Endometrial microvascular endothelial cells (primary cell): ENCODE results near the gene CDC26. TPM values are rescaled to one million over a fixed set of nuclear protein-coding genes. Genes with fewer than 3 reads are reported as not detected.

ENCODE experiments used
- in situ Hi-C: cut with HindIII; loops from 2 replicates; pipeline ENCODE4 v1.10.0; 2017; ENCODE audit warnings: low sequenced_read_pairs, low pct_unique_long_range_greater_than_20kb; ENCODE audit errors: inconsistent ontology term
- total RNA-seq: library from RNA; depleted of rRNA; stranded (reverse); fragments of >200 nt; gene quantifications from one replicate; pipeline ENCODE4 v1.2.3, GENCODE V29; 2015; ENCODE audit errors: inconsistent ontology term

The CDC26 gene
- total RNA-seq, result 38.0 TPM

- in situ Hi-C loops, result no loop called here
Measured at GRCh38 chr9:113275157-113276131, at the start of gene CDC26, which contains the start of gene PRPF4. TSS of gene CDC26 (minus strand) at chr9:113275572. CDS start at chr9:113272507, 3,065 bp downstream. TSS of gene PRPF4 (plus strand) at chr9:113275658. CDS start at chr9:113275744, 86 bp downstream.

GRCh38 chr9:113322671-113323070 is 47.3 kb upstream of the CDC26 start:
- in situ Hi-C loops, result no loop called here

GRCh38 chr9:113320051-113320450 is 44.7 kb upstream of the CDC26 start:
- in situ Hi-C loops, result no loop called here

GRCh38 chr9:113319054-113319453 is 43.7 kb upstream of the CDC26 start:
- in situ Hi-C loops, result no loop called here

- in situ Hi-C loops, result no loop called here
Measured at GRCh38 chr9:113317777-113318176, 42.4 kb upstream of the CDC26 start.

GRCh38 chr9:113316030-113316429 is 40.7 kb upstream of the CDC26 start:
- in situ Hi-C loops, result no loop called here

- in situ Hi-C loops, result no loop called here
Measured at GRCh38 chr9:113315231-113315630, 39.9 kb upstream of the CDC26 start.

GRCh38 chr9:113313261-113313660 is 37.9 kb upstream of the CDC26 start:
- in situ Hi-C loops, result no loop called here

- in situ Hi-C loops, result no loop called here
Measured at GRCh38 chr9:113311961-113312360, 36.6 kb upstream of the CDC26 start.

- in situ Hi-C loops, result no loop called here
Measured at GRCh38 chr9:113310538-113310937, 35.2 kb upstream of the CDC26 start.

- in situ Hi-C loops, result no loop called here
Measured at GRCh38 chr9:113309204-113309813, 33.9 kb upstream of the CDC26 start.

GRCh38 chr9:113307396-113307975 is 32.1 kb upstream of the CDC26 start:
- in situ Hi-C loops, result no loop called here

GRCh38 chr9:113306566-113306965 is 31.2 kb upstream of the CDC26 start:
- in situ Hi-C loops, result no loop called here

- in situ Hi-C loops, result no loop called here
Measured at GRCh38 chr9:113302792-113303418, 27.5 kb upstream of the CDC26 start, which contains the start of gene RNF183. TSS of gene RNF183 (minus strand) at chr9:113303376. CDS start at chr9:113298184, 5,192 bp downstream.

- in situ Hi-C loops, result no loop called here
Measured at GRCh38 chr9:113301548-113301947, 26.2 kb upstream of the CDC26 start.

- in situ Hi-C loops, result no loop called here
Measured at GRCh38 chr9:113299800-113300292, 24.5 kb upstream of the CDC26 start.

- in situ Hi-C loops, result no loop called here
Measured at GRCh38 chr9:113298924-113299770, 23.8 kb upstream of the CDC26 start.

GRCh38 chr9:113298311-113298710 is 22.9 kb upstream of the CDC26 start:
- in situ Hi-C loops, result no loop called here
